ENCODE results near the gene FAM53B.

DNA sequence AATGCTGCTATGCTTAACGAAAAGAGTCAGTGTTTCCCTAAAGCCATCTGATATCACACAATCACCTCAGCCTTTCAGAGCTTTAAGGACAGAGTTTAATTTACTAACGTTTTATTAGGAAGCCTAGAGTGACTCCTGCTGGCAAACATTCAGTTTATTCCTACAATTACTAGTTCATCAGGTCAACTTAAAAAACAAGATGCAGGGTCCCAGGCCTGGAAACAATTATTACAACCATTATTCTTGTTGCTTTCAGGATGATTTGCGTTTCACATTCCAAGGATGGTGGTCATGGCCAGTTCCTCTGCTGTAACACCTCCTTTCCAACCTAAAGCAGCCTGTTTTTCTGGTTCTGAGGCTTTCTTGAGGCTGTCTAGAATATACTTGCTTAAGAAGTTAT lies 1.5 kb upstream of the FAM53B start:
- TF ChIP-seq, protein P1, sequence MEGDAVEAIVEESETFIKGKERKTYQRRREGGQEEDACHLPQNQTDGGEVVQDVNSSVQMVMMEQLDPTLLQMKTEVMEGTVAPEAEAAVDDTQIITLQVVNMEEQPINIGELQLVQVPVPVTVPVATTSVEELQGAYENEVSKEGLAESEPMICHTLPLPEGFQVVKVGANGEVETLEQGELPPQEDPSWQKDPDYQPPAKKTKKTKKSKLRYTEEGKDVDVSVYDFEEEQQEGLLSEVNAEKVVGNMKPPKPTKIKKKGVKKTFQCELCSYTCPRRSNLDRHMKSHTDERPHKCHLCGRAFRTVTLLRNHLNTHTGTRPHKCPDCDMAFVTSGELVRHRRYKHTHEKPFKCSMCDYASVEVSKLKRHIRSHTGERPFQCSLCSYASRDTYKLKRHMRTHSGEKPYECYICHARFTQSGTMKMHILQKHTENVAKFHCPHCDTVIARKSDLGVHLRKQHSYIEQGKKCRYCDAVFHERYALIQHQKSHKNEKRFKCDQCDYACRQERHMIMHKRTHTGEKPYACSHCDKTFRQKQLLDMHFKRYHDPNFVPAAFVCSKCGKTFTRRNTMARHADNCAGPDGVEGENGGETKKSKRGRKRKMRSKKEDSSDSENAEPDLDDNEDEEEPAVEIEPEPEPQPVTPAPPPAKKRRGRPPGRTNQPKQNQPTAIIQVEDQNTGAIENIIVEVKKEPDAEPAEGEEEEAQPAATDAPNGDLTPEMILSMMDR (IDR thresholded peaks at IDR 0.05) = peak in 1 of 2 donors; percentile 17
- TF ChIP-seq POLR2AphosphoS5 (IDR thresholded peaks at IDR 0.05) = peak in 1 of 3 donors; percentile 42
- no peak for TF ChIP-seq POLR2A (IDR thresholded peaks at IDR 0.05)
